Gastroesophageal sphincter (tissue), 4 donors: ENCODE results near the gene IL22RA2. TPM values are rescaled to one million over a fixed set of nuclear protein-coding genes. Genes with fewer than 3 reads are reported as not detected.

Source experiments
- ATAC-seq: fragments of 150-250 bp; one replicate; pipeline ENCODE4 v1.9.1; 2016; ENCODE audit warnings: mild to moderate bottlenecking, moderate library complexity
- H3K27ac ChIP-seq, 4 donors: fragments of 200-600 bp; sonication (generic) in 3 of 4; 1 replicate in 3 of 4; 2 replicates in 1 of 4; pipeline ENCODE4 v1.5.1; 2016 to 2019
- H3K27me3 ChIP-seq: fragments of 200-600 bp; sonication (generic); one replicate; pipeline ENCODE4 v1.5.1; 2019
- H3K36me3 ChIP-seq, 2 donors: fragments of 200-600 bp; sonication (generic); one replicate each; pipeline ENCODE4 v1.5.1; 2019; ENCODE audit warnings: control low read depth in 1 of 2
- H3K4me1 ChIP-seq, 3 donors: fragments of 200-600 bp; sonication (generic); 1 replicate in 2 of 3; 2 replicates in 1 of 3; pipeline ENCODE4 v1.5.1; 2016 to 2019; ENCODE audit warnings: control low read depth in 2 of 3
- H3K4me3 ChIP-seq, 2 donors: fragments of 200-600 bp; sonication (generic); one replicate each; pipeline ENCODE4 v1.5.1; 2019; ENCODE audit warnings: mild to moderate bottlenecking in 1 of 2, moderate library complexity in 1 of 2
- H3K9me3 ChIP-seq, 3 donors: fragments of 200-600 bp; sonication (generic); one replicate each; pipeline ENCODE4 v1.5.1; 2017 to 2019; ENCODE audit warnings: control low read depth in 2 of 3
- EP300 ChIP-seq: sonication (generic); formaldehyde crosslinking; IDR thresholded peaks from one replicate; pipeline ENCODE4 v1.6.1; 2017; ENCODE audit warnings: antibody characterized with exemption, mild to moderate bottlenecking
- POLR2A ChIP-seq, 2 donors: fragments of 450-650 bp; IDR thresholded peaks; one replicate each; pipeline ENCODE4 v1.6.1; 2017; ENCODE audit warnings: antibody characterized with exemption in 2 of 2, mild to moderate bottlenecking in 2 of 2, moderate library complexity in 1 of 2
- POLR2AphosphoS5 ChIP-seq: sonication (generic); formaldehyde crosslinking; IDR thresholded peaks from one replicate; pipeline ENCODE4 v1.6.1; 2017; ENCODE audit warnings: antibody characterized with exemption
- WGBS, 2 donors: methylation state at CpG; one replicate each; pipeline ENCODE4 v1.1.5; 2018; ENCODE audit warnings: low coverage in 1 of 2; 5-methylcytosine and 5-hydroxymethylcytosine counted together
- total RNA-seq, 4 donors: library from RNA; depleted of rRNA; stranded (reverse); fragments of >200 nt; gene quantifications; one replicate each; pipeline ENCODE4 v1.1.0, GENCODE V29; 2016
- TF ChIP-seq, protein P1 (sequence below), 4 experiments: fragments of 200-600 bp in 2 of 4; fragments of 450-650 bp in 2 of 4; sonication (generic) in 1 of 4; IDR thresholded peaks; one replicate each; pipeline ENCODE4 v1.5.1; 2017 to 2019; ENCODE audit warnings: antibody characterized with exemption in 4 of 4, mild to moderate bottlenecking in 2 of 4, moderate library complexity in 2 of 4

Gene IL22RA2
- total RNA-seq, 4 donors from 2014 or later, result not detected

DNA sequence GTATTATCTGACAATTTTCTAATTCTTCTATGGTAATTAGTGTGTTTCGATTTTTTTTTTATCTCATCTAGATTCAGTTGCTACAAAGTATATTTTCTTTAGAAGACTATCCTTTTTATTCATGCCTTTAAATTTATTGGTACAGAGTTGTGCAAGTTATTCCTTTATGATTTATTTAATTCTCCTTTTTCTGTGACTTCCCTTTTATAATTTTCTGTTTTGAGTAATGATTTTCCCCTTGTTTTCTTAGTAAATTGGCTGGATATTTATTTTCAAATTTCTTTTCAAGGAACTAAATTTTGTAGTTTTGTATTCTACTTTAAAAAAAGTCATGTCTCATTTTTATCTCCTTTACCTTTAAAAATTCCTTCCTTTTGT lies 2.4 kb upstream of the IL22RA2 start:
- TF ChIP-seq, protein P1, sequence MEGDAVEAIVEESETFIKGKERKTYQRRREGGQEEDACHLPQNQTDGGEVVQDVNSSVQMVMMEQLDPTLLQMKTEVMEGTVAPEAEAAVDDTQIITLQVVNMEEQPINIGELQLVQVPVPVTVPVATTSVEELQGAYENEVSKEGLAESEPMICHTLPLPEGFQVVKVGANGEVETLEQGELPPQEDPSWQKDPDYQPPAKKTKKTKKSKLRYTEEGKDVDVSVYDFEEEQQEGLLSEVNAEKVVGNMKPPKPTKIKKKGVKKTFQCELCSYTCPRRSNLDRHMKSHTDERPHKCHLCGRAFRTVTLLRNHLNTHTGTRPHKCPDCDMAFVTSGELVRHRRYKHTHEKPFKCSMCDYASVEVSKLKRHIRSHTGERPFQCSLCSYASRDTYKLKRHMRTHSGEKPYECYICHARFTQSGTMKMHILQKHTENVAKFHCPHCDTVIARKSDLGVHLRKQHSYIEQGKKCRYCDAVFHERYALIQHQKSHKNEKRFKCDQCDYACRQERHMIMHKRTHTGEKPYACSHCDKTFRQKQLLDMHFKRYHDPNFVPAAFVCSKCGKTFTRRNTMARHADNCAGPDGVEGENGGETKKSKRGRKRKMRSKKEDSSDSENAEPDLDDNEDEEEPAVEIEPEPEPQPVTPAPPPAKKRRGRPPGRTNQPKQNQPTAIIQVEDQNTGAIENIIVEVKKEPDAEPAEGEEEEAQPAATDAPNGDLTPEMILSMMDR (IDR thresholded peaks at IDR 0.05), result no peak

DNA sequence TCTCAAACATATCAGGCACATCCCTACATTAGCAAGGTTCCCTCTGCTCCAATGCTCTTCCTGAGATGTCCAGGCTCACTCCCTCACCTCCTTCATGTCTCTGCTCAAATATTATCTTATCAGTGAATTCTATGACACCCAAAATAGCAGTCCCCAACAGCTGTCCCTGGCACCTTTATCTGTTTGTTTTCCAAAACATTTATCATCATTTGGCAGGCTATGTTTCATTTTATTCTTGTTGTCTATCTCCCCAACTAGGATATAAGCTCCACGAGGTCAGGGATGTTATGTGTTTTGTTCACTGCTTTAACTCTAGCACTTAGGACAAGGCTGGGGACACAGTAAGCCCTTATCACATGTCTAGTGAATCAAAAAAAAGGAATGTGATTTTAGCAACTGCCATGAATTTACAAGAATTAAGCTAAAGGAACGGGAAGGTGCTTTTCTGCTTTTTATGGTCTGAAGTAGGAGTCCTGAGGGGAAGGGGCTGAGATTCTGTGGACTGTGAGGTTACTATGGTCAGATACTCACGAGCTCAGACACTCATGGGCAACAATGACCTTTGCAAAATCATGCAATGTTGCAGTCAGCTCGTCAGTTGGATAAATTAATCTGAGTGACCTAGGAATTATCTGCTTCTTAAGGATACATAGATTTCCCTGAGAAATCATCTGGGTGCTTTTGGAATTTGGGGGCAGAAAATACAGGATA lies 1.9 kb upstream of the IL22RA2 start:
- Histone ChIP-seq H3K36me3 (no peaks in the 10 kb centered on the region), H3K27me3 (no peaks in the 10 kb centered on the region), H3K4me3 (no peak overlapping the region), H3K27ac (no peak overlapping the region), H3K4me1 (no peaks in the 10 kb centered on the region), H3K9me3 (no peaks in the 10 kb centered on the region)
- TF ChIP-seq POLR2AphosphoS5 (no peak), EP300 (no peak), POLR2A (IDR thresholded peaks at IDR 0.05) (no peak)
- TF ChIP-seq, protein P1 (IDR thresholded peaks at IDR 0.05), result no peak
- 31 to 65% methylated on average over 3 to 4 of the region's 4 CpGs for WGBS, 2 donors
- no peak for ATAC-seq

More for the DNA sequence above, 2.4 kb upstream of the IL22RA2 start:
- no peaks in the 10 kb centered on the region for H3K9me3 ChIP-seq
- no peaks in the 10 kb centered on the region for H3K36me3 ChIP-seq
- no peak overlapping the region for H3K4me3 ChIP-seq
- no peaks in the 10 kb centered on the region for H3K27me3 ChIP-seq
- no peak overlapping the region for H3K27ac ChIP-seq
- ATAC-seq, result no peak
- WGBS, 2 donors, result 47 to 75% methylated on average over 1 of the region's 1 CpG
- no peaks in the 10 kb centered on the region for H3K4me1 ChIP-seq

DNA sequence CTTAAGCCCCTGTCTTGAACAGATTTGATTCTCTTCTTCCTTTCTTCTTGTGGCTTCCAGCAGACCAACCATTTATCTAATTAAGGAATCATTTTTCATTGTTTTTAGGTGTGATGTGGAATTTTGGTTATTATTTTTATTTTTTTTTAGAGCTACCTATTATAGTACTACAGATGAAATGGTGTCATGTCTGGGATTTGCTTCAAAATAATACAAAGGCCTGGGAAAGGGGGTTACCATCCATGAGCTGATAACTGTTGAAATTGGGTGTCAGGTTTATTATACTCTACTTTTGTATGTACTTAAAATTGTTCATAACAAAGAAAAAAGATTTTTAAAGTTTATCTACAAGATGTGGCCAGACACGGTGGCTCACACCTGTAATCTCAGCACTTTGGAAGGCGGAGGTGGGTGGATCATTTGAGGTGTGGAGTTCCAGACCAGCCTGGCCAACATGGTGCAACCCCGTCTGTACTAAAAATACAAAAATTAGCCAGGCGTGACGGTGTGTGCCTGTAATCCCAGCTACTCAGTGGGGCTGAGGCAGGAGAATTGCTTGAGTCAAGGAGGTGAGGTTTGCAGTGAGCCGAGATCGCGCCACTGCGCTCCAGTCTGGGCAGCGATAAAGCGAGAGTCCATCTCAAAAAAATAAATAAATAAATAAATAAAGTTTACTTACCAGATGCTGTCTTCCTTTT lies 561 bp downstream of the IL22RA2 start:
- Histone ChIP-seq H3K4me3 (no peak overlapping the region), H3K27me3 (no peaks in the 10 kb centered on the region), H3K27ac (no peak overlapping the region), H3K36me3 (no peaks in the 10 kb centered on the region), H3K4me1 (no peaks in the 10 kb centered on the region), H3K9me3 (no peaks in the 10 kb centered on the region)
- no peak for ATAC-seq
- TF ChIP-seq, protein P1 (IDR thresholded peaks at IDR 0.05), result no peak
- no peak for TF ChIP-seq POLR2A (IDR thresholded peaks at IDR 0.05)
- no peak for TF ChIP-seq POLR2AphosphoS5
- no peak for TF ChIP-seq EP300
- 93 to 94% methylated on average over 9 to 11 of the region's 11 CpGs for WGBS, 2 donors

DNA sequence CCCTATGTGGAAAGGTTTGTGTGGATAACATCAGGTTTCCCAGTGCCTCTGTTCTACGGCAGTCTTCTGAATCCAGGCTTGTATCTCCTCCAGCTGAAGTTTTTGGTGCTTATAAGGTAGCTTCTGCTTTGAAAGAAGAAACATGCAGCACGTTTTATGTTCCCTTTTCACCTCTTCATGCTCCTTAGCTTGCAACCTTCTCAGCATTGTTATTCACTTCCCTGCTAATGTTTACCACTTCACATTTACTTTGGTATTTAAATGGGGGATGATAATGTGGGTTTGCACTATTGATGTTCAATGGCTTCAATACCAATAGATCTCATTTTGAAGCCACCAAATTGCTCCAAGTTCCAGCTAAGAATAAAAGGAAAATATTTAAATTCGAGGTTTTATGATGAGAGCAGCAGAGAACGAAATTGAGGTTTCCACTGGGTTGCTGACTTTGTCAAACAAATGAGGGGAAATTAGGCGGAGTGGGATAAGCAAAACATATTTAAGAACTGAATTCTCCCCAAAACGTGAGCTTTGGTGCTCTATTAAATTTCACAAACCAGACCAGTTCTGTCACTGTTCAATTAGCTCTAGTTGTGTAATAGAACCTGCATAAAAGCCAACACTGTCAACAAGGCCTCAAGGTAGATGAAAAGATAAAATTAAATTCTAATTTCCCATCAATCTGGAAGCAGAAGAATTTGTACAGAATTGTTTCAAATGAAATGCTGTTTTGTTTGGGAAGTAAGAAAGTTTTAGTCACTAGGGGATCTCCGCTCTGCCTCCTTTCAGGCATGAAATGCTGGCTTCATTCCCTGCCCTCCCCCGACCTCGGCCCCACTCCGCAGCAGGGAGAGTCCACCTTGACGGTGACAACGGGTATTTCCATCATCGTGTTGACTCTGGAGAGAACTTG lies 1.4 kb downstream of the IL22RA2 start:
- Histone ChIP-seq H3K27me3 (no peaks in the 10 kb centered on the region), H3K27ac (no peak overlapping the region), H3K9me3 (no peaks in the 10 kb centered on the region), H3K36me3 (no peaks in the 10 kb centered on the region), H3K4me3 (no peak overlapping the region), H3K4me1 (no peaks in the 10 kb centered on the region)
- TF ChIP-seq, protein P1 (IDR thresholded peaks at IDR 0.05), result no peak
- TF ChIP-seq EP300 (no peak), POLR2AphosphoS5 (no peak), POLR2A (IDR thresholded peaks at IDR 0.05) (no peak)
- no peak for ATAC-seq
- 60 to 63% methylated on average over 11 to 13 of the region's 13 CpGs for WGBS, 2 donors
